Endodermal cell (in vitro differentiated cells): Measurements from ENCODE around the gene ABCE1. TPM values are rescaled to one million over a fixed set of nuclear protein-coding genes. Genes with fewer than 3 reads are reported as not detected.

ENCODE experiments used
- DNase-seq: peaks from one replicate; pipeline ENCODE4 v3.0.0-alpha.2; 2017
- H3K27ac ChIP-seq: 2 replicates; pipeline ENCODE4 v1.5.1; 2013; ENCODE audit warnings: mild to moderate bottlenecking, low read depth, low read length, moderate library complexity
- H3K27me3 ChIP-seq: 2 replicates; pipeline ENCODE4 v1.6.1; 2013; ENCODE audit warnings: mild to moderate bottlenecking, low read length, moderate library complexity; ENCODE audit not compliant: insufficient read depth, control insufficient read depth, poor library complexity, severe bottlenecking
- H3K36me3 ChIP-seq: 2 replicates; pipeline ENCODE4 v1.7.0; 2013; ENCODE audit warnings: mild to moderate bottlenecking, low read length, moderate library complexity; ENCODE audit not compliant: control insufficient read depth, insufficient read depth
- H3K4me1 ChIP-seq: one replicate; pipeline ENCODE4 v1.7.0; 2013; ENCODE audit warnings: low read length; ENCODE audit not compliant: control insufficient read depth, insufficient read depth
- H3K4me3 ChIP-seq: 2 replicates; pipeline ENCODE4 v1.5.1; 2013; ENCODE audit warnings: mild to moderate bottlenecking, low read length, moderate library complexity
- H3K9ac ChIP-seq: 2 replicates; pipeline ENCODE4 v1.6.1; 2013; ENCODE audit warnings: mild to moderate bottlenecking, low read length, moderate library complexity; ENCODE audit not compliant: poor library complexity, severe bottlenecking; ENCODE audit errors: extremely low read depth
- H3K9me3 ChIP-seq: 2 replicates; pipeline ENCODE4 v1.6.1; 2013; ENCODE audit warnings: mild to moderate bottlenecking, low read length, moderate library complexity; ENCODE audit not compliant: control insufficient read depth
- H3K27ac Mint-ChIP-seq: 2 replicates; pipeline ENCODE4 v1.8.0; 2020; ENCODE audit warnings: mixed read lengths
- H3K27me3 Mint-ChIP-seq: 2 replicates; pipeline ENCODE4 v1.8.0; 2021; ENCODE audit warnings: mild to moderate bottlenecking, mixed read lengths; ENCODE audit not compliant: insufficient read depth
- H3K36me3 Mint-ChIP-seq: 2 replicates; pipeline ENCODE4 v1.8.0; 2020; ENCODE audit warnings: low read depth, mixed read lengths
- H3K4me1 Mint-ChIP-seq: 2 replicates; pipeline ENCODE4 v1.8.0; 2020; ENCODE audit warnings: mixed read lengths
- H3K4me3 Mint-ChIP-seq: 2 replicates; pipeline ENCODE4 v1.8.0; 2020; ENCODE audit warnings: mild to moderate bottlenecking, moderate library complexity, mixed read lengths
- H3K9me3 Mint-ChIP-seq: 2 replicates; pipeline ENCODE4 v1.8.0; 2020; ENCODE audit warnings: mild to moderate bottlenecking, mixed read lengths
- CTCF ChIP-seq: fragments of 200-600 bp; sonication (generic); conservative IDR thresholded peaks from 2 replicates; pipeline ENCODE4 v1.5.0; 2021; ENCODE audit warnings: antibody characterized with exemption, mild to moderate bottlenecking
- WGBS, 2 experiments: methylation state at CpG; one replicate each; pipeline versions ENCODE4 v1.1.5 to v1.1.7; 2013; ENCODE audit warnings: missing lambda C conversion rate in 2 of 2, mixed read lengths in 1 of 2; ENCODE audit not compliant: insufficient coverage in 1 of 2, insufficient read length in 1 of 2; 5-methylcytosine and 5-hydroxymethylcytosine counted together
- total RNA-seq, 2 donors: library from RNA; stranded (reverse); fragmentation: NEBNext Ultra II Directional in 1 of 2; extraction: Animal tissue kit (Norgen Biotek cat#: 25700) in 1 of 2; gene quantifications; 2 replicates in 1 of 2; 3 replicates in 1 of 2; pipeline ENCODE4 v1.2.1, GENCODE V29; 2021

Gene ABCE1
- total RNA-seq, 2 donors from 2014 or later = 67.2 to 80.7 TPM

GRCh38 chr4:145177906-145178538 is 79.9 kb downstream of the ABCE1 start:
- H3K4me1 Mint-ChIP-seq = peaks cover 34% of the 10 kb centered on the region
- Histone ChIP-seq H3K4me3 (peak overlapping the region; percentile 91), H3K9ac (peak overlapping the region; percentile 56), H3K36me3 (peaks cover 16% of the 10 kb centered on the region), H3K27me3 (no peaks in the 10 kb centered on the region), H3K27ac (no peak overlapping the region), H3K9me3 (no peaks in the 10 kb centered on the region), H3K4me1 (no peaks in the 10 kb centered on the region)
- peaks cover 15% of the 10 kb centered on the region for H3K36me3 Mint-ChIP-seq
- no peak for TF ChIP-seq CTCF
- WGBS, 2 experiments = 11 to 22% methylated on average over 8 to 9 of the region's 9 CpGs
- no peaks in the 10 kb centered on the region for H3K9me3 Mint-ChIP-seq
- H3K4me3 Mint-ChIP-seq = peak overlapping the region; percentile 91
- no peaks in the 10 kb centered on the region for H3K27me3 Mint-ChIP-seq
- no peak for DNase-seq
- peak overlapping the region; percentile 85 for H3K27ac Mint-ChIP-seq

- H3K9me3 ChIP-seq = no peaks in the 10 kb centered on the region
- Mint-ChIP-seq H3K4me1 (peaks cover 36% of the 10 kb centered on the region), H3K4me3 (peak overlapping the region; percentile 91), H3K36me3 (peaks cover 10% of the 10 kb centered on the region), H3K9me3 (no peaks in the 10 kb centered on the region), H3K27ac (peak overlapping the region; percentile 85), H3K27me3 (no peaks in the 10 kb centered on the region)
- no peak overlapping the region for H3K27ac ChIP-seq
- no peak for DNase-seq
- peak overlapping the region; percentile 91 for H3K4me3 ChIP-seq
- 0% methylated on average over 5 of the region's 5 CpGs; no CpG with 5 or more reads in 1 of the 2 experiments for WGBS, 2 experiments
- no peaks in the 10 kb centered on the region for H3K27me3 ChIP-seq
- no peaks in the 10 kb centered on the region for H3K4me1 ChIP-seq
- H3K36me3 ChIP-seq = peaks cover 8% of the 10 kb centered on the region
- peak overlapping the region; percentile 56 for H3K9ac ChIP-seq
- TF ChIP-seq CTCF = no peak
Measured at GRCh38 chr4:145178740-145179280, 80.7 kb downstream of the ABCE1 start.

Other genes starting within 250 kb of the ABCE1 start
- gene ANAPC10, start 115 bp upstream of the ABCE1 start, total RNA-seq = 10 to 100 TPM; 25.0 to 29.6 TPM
- 10 to 100 TPM; 49.6 to 55.5 TPM for gene OTUD4, start 82.3 kb downstream of the ABCE1 start, total RNA-seq